M059J (cell line): Measurements from ENCODE around the gene C11orf71. TPM values are rescaled to one million over a fixed set of nuclear protein-coding genes. Genes with fewer than 3 reads are reported as not detected.

ENCODE experiments used
- DNase-seq: peaks from one replicate; pipeline ENCODE4 v3.0.0-alpha.2; 2012; ENCODE audit warnings: low read depth
- total RNA-seq: library from RNA; depleted of rRNA; stranded (reverse); fragments of >200 nt; shearing (Covaris generic); gene quantifications from 2 replicates; pipeline ENCODE4 v1.2.3, GENCODE V29; 2014; rRNA removed

Gene C11orf71
- total RNA-seq, 1 experiment from 2014 or later = 1.8 TPM

- DNase-seq = no peak
These were observed 41.6 kb downstream of the C11orf71 start for GRCh38 chr11:114358716-114359115.

GRCh38 chr11:114354076-114354475 lies 46.2 kb downstream of the C11orf71 start:
- DNase-seq = peak; percentile 90

GRCh38 chr11:114353443-114353842 lies 46.9 kb downstream of the C11orf71 start:
- DNase-seq = no peak

- peak; percentile 37 for DNase-seq
These were observed 50.3 kb downstream of the C11orf71 start for GRCh38 chr11:114350022-114350421.

Other genes with a start within 250 kb of the C11orf71 start
- gene NNMT, start 104.1 kb downstream of the C11orf71 start, total RNA-seq = 76.6 and 129 TPM in 2 replicates
- 35.1 and 52.8 TPM in 2 replicates for gene RBM7, start 155 bp upstream of the C11orf71 start, total RNA-seq
- 156 and 169 TPM in 2 replicates for gene REXO2, start 39.0 kb upstream of the C11orf71 start, total RNA-seq
- gene NXPE1, start 159.4 kb upstream of the C11orf71 start, total RNA-seq = not detected in 2 replicates
- not detected in 2 replicates for gene NXPE4, start 195.3 kb upstream of the C11orf71 start, total RNA-seq